Trophoblast cell (in vitro differentiated cells and primary cell): ENCODE data around the gene RNPS1.
"Not testable (repeated sequence)": the region's sequence is repeated elsewhere in the genome, so short reads cannot be mapped to it uniquely, and the experiment has no call there.

Experiments used
- DNase-seq, 2 donors: peaks; one replicate each; pipeline ENCODE4 v3.0.0-alpha.2; 2016
- H2AFZ ChIP-seq: 2 replicates; pipeline ENCODE4 v1.6.1; 2013; ENCODE audit warnings: low read length, moderate library complexity, mild to moderate bottlenecking; ENCODE audit not compliant: insufficient read depth, poor library complexity
- H2AK5ac ChIP-seq: 2 replicates; pipeline ENCODE4 v1.6.1; 2013; ENCODE audit warnings: mild to moderate bottlenecking, low read length
- H2BK120ac ChIP-seq: 2 replicates; pipeline ENCODE4 v1.6.1; 2013; ENCODE audit warnings: low read length, mild to moderate bottlenecking, moderate library complexity; ENCODE audit not compliant: insufficient read depth, poor library complexity
- H2BK12ac ChIP-seq: 2 replicates; pipeline ENCODE4 v1.6.1; 2013; ENCODE audit warnings: mild to moderate bottlenecking, low read length, moderate library complexity
- H2BK5ac ChIP-seq: 2 replicates; pipeline ENCODE4 v1.6.1; 2013; ENCODE audit warnings: low read length, low read depth, moderate library complexity, mild to moderate bottlenecking; ENCODE audit not compliant: poor library complexity
- H3K14ac ChIP-seq: 2 replicates; pipeline ENCODE4 v1.6.1; 2013; ENCODE audit warnings: mild to moderate bottlenecking, low read length
- H3K18ac ChIP-seq: 2 replicates; pipeline ENCODE4 v1.6.1; 2013; ENCODE audit warnings: mild to moderate bottlenecking, low read length
- H3K23ac ChIP-seq: 2 replicates; pipeline ENCODE4 v1.6.1; 2013; ENCODE audit warnings: low read length
- H3K27ac ChIP-seq: 2 replicates; pipeline ENCODE4 v1.5.1; 2013; ENCODE audit warnings: low read depth, mild to moderate bottlenecking, inconsistent platforms, low read length, moderate library complexity
- H3K27me3 ChIP-seq: 2 replicates; pipeline ENCODE4 v1.6.1; 2013; ENCODE audit warnings: inconsistent platforms, mild to moderate bottlenecking, low read length, moderate library complexity; ENCODE audit not compliant: insufficient read depth
- H3K36me3 ChIP-seq, 2 experiments: 1 replicate in 1 of 2; 2 replicates in 1 of 2; pipeline ENCODE4 v1.6.1; 2013; ENCODE audit warnings: low read length in 2 of 2, mild to moderate bottlenecking in 2 of 2, moderate library complexity in 1 of 2; ENCODE audit not compliant: insufficient read depth in 2 of 2, control insufficient read depth in 1 of 2
- H3K4ac ChIP-seq: 2 replicates; pipeline ENCODE4 v1.6.1; 2013; ENCODE audit warnings: low read depth, mild to moderate bottlenecking, low read length, moderate library complexity
- H3K4me1 ChIP-seq, 2 experiments: 1 replicate in 1 of 2; 2 replicates in 1 of 2; pipeline ENCODE4 v1.6.1; 2013; ENCODE audit warnings: low read length in 2 of 2, mild to moderate bottlenecking in 2 of 2, moderate library complexity in 1 of 2; ENCODE audit not compliant: insufficient read depth in 2 of 2, control insufficient read depth in 1 of 2
- H3K4me2 ChIP-seq: 2 replicates; pipeline ENCODE4 v1.6.1; 2013; ENCODE audit warnings: inconsistent platforms, mild to moderate bottlenecking, low read length, moderate library complexity
- H3K4me3 ChIP-seq: 2 replicates; pipeline ENCODE4 v1.5.1; 2013; ENCODE audit warnings: mild to moderate bottlenecking, low read depth, low read length, inconsistent platforms
- H3K79me1 ChIP-seq: one replicate; pipeline ENCODE4 v1.6.1; 2013; ENCODE audit warnings: low read length
- H3K79me2 ChIP-seq: 2 replicates; pipeline ENCODE4 v1.6.1; 2013; ENCODE audit warnings: low read length, mild to moderate bottlenecking; ENCODE audit not compliant: control insufficient read depth, insufficient read depth, poor library complexity
- H3K9ac ChIP-seq: 2 replicates; pipeline ENCODE4 v1.6.1; 2013; ENCODE audit warnings: mild to moderate bottlenecking, low read length
- H3K9me3 ChIP-seq: 2 replicates; pipeline ENCODE4 v1.6.1; 2013; ENCODE audit warnings: low read depth, mild to moderate bottlenecking, control low read depth, inconsistent platforms, low read length; ENCODE audit not compliant: insufficient read depth
- H4K12ac ChIP-seq: 2 replicates; pipeline ENCODE4 v1.6.1; 2013; ENCODE audit warnings: low read depth, mild to moderate bottlenecking, low read length, moderate library complexity
- H4K8ac ChIP-seq: 2 replicates; pipeline ENCODE4 v1.6.1; 2013; ENCODE audit warnings: low read depth, mild to moderate bottlenecking, low read length, moderate library complexity
- H4K91ac ChIP-seq: one replicate; pipeline ENCODE4 v1.6.1; 2013; ENCODE audit warnings: low read depth, mild to moderate bottlenecking, low read length, moderate library complexity
- WGBS: extraction: QIAGEN DNeasy Blood & Tissue Kit; methylation state at CpG from one replicate; pipeline ENCODE4 v1.1.7; 2013; ENCODE audit warnings: missing lambda C conversion rate; ENCODE audit not compliant: insufficient read length, insufficient coverage; ENCODE audit errors: extremely low coverage; 5-methylcytosine and 5-hydroxymethylcytosine counted together

RNPS1 gene

GRCh38 chr16:2266887-2267286, 1.0 kb downstream of the RNPS1 start:
- Histone ChIP-seq H3K79me1 (peaks cover 15% of the 10 kb centered on the region), H3K36me3 (peaks cover 27 to 29% of the 10 kb centered on the region in 2 experiments), H3K4me2 (peak overlapping the region; percentile 61), H3K79me2 (peaks cover 32% of the 10 kb centered on the region), H3K9ac (peak overlapping the region; percentile 42), H3K4ac (peak overlapping the region; percentile 77), H3K4me3 (peak overlapping the region; percentile 88)
- WGBS, result no CpG with 5 or more reads among the region's 12 CpGs
- not testable (repeated sequence) for H3K9me3 ChIP-seq, H2BK12ac ChIP-seq, H4K8ac ChIP-seq, H3K14ac ChIP-seq, H2BK120ac ChIP-seq, H2AFZ ChIP-seq, H3K18ac ChIP-seq, H4K12ac ChIP-seq, DNase-seq, H3K27ac ChIP-seq, H3K23ac ChIP-seq, H4K91ac ChIP-seq, H3K4me1 ChIP-seq, H2AK5ac ChIP-seq, H3K27me3 ChIP-seq, H2BK5ac ChIP-seq

DNA sequence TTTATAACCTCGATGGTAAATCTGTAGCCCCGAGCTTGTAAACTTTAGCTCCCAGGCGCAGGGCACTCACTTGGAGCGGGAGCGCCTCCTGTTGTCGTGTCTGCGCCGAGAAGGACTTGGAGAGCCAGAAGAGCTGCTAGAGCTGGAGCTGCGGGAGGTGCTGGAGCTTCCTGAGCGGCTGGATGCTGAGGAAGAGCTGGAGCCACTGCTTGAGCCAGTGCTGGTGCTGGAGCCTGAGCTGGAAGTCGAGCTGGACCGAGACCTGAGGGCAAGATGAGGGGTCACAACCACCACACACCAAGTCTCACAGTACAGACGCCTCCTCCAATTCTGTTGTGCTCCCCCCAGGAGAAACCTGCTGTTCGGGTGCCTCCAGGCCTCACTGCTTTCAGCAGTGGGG, 4.9 kb downstream of the RNPS1 start:
- not testable (repeated sequence) for H4K8ac ChIP-seq, H3K9ac ChIP-seq, H3K4me2 ChIP-seq, H3K9me3 ChIP-seq, H3K4me1 ChIP-seq, H4K12ac ChIP-seq, H2BK120ac ChIP-seq, H3K4me3 ChIP-seq, H2AK5ac ChIP-seq, H2BK12ac ChIP-seq, H3K23ac ChIP-seq, H4K91ac ChIP-seq, H2BK5ac ChIP-seq, H3K14ac ChIP-seq, H3K18ac ChIP-seq, H3K27me3 ChIP-seq, DNase-seq, H3K27ac ChIP-seq, H2AFZ ChIP-seq, H3K79me1 ChIP-seq
- Histone ChIP-seq H3K36me3 (peaks cover 44 to 49% of the 10 kb centered on the region in 2 experiments), H3K79me2 (peaks cover 25% of the 10 kb centered on the region), H3K4ac (peak overlapping the region; percentile 93)
- WGBS, result no CpG with 5 or more reads among the region's 14 CpGs

DNA sequence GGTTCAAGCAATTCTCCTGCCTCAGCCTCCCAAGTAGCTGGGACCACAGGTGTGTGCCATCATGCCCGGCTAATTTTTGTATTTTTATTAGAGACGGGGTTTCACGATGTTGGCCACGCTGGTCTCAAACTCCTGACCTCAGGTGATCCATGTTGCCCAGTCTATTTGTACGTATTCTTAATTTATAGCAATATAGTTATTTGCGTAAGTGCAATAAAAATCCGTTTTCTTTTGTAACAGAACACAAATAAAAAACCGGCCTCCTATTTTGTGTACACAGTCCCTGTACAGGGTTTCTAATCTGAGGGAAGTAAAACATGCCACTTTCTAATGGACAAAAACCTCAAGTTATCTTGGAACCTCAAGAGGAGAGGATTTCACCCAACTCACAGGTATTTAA, 7.7 kb downstream of the RNPS1 start:
- Histone ChIP-seq H3K9me3 (no peaks in the 10 kb centered on the region), H2BK5ac (no peak overlapping the region), H3K18ac (no peak overlapping the region), H2AK5ac (no peak overlapping the region), H3K14ac (no peak overlapping the region), H4K12ac (no peak overlapping the region), H3K23ac (no peak overlapping the region), H4K91ac (no peak overlapping the region), H3K79me1 (no peaks in the 10 kb centered on the region), H3K79me2 (peaks cover 8% of the 10 kb centered on the region), H2AFZ (no peak overlapping the region), H3K27me3 (no peaks in the 10 kb centered on the region), H3K27ac (no peak overlapping the region), H3K4me3 (no peak overlapping the region), H3K4ac (no peak overlapping the region), H3K4me1 (no peaks in the 10 kb centered on the region), H2BK12ac (no peak overlapping the region), H4K8ac (no peak overlapping the region), H3K4me2 (no peak overlapping the region), H3K36me3 (peaks cover 66 to 72% of the 10 kb centered on the region in 2 experiments), H2BK120ac (no peak overlapping the region), H3K9ac (no peak overlapping the region)
- no peak for DNase-seq
- WGBS, result no CpG with 5 or more reads among the region's 8 CpGs

- not testable (repeated sequence) for H3K9me3 ChIP-seq, H3K18ac ChIP-seq, H3K4me1 ChIP-seq, H2BK5ac ChIP-seq, H3K79me2 ChIP-seq, H3K4me3 ChIP-seq, H4K8ac ChIP-seq, H3K79me1 ChIP-seq, H2AFZ ChIP-seq, H3K9ac ChIP-seq, H2AK5ac ChIP-seq, H2BK12ac ChIP-seq, H3K23ac ChIP-seq, H3K4ac ChIP-seq, H3K14ac ChIP-seq, H2BK120ac ChIP-seq, H4K12ac ChIP-seq, H3K27me3 ChIP-seq, H4K91ac ChIP-seq, H3K4me2 ChIP-seq, DNase-seq, H3K27ac ChIP-seq
- WGBS, result no CpG with 5 or more reads among the region's 7 CpGs
- H3K36me3 ChIP-seq, result peaks cover 73 to 80% of the 10 kb centered on the region in 2 experiments
Observed at GRCh38 chr16:2258530-2258929, 9.4 kb downstream of the RNPS1 start.
